Suppressor macrophage (primary cell): ENCODE measurements around the gene HMGB1.
"Not testable (repeated sequence)": the region's sequence is repeated elsewhere in the genome, so short reads cannot be mapped to it uniquely, and the experiment has no call there.

Source experiments
- DNase-seq, 4 experiments: peaks; one replicate each; pipeline ENCODE4 v3.0.0-alpha.2; 2020 to 2022

Gene HMGB1

GRCh38 chr13:30466358-30466714 is 600 bp upstream of the HMGB1 start:
- DNase-seq: no peak

GRCh38 chr13:30465343-30465592 is 468 bp downstream of the HMGB1 start:
- no peak for DNase-seq

- peak; percentile 78 to 92 (median 85) for DNase-seq
Observed at GRCh38 chr13:30464496-30465342, 1.0 kb downstream of the HMGB1 start.

GRCh38 chr13:30463787-30464495 is 1.8 kb downstream of the HMGB1 start:
- peak; percentile 49 to 68 (median 60) for DNase-seq

GRCh38 chr13:30461279-30462066 is 4.3 kb downstream of the HMGB1 start:
- peak in 2 of 4 experiments; percentile 30 to 40 for DNase-seq

- peak in 1 of 4 experiments; percentile 13 for DNase-seq
Observed at GRCh38 chr13:30457306-30457891, 8.3 kb downstream of the HMGB1 start.

GRCh38 chr13:30456290-30456689 is 9.4 kb downstream of the HMGB1 start:
- DNase-seq: no peak

- DNase-seq: no peak
Observed at GRCh38 chr13:30454991-30455390, 10.7 kb downstream of the HMGB1 start.

GRCh38 chr13:30453727-30454126 is 12.0 kb downstream of the HMGB1 start:
- DNase-seq: peak in 3 of 4 experiments; percentile 12 to 60 (median 46)

GRCh38 chr13:30451476-30451875 is 14.3 kb downstream of the HMGB1 start:
- not testable (repeated sequence) for DNase-seq

- no peak for DNase-seq
Observed at GRCh38 chr13:30450066-30450465, 15.7 kb downstream of the HMGB1 start.

- DNase-seq: no peak
Observed at GRCh38 chr13:30448441-30448840, 17.3 kb downstream of the HMGB1 start.

GRCh38 chr13:30446126-30446500 is 19.6 kb downstream of the HMGB1 start:
- no peak for DNase-seq

- DNase-seq: no peak
Observed at GRCh38 chr13:30443957-30444404, 21.8 kb downstream of the HMGB1 start.

GRCh38 chr13:30443491-30443890 is 22.2 kb downstream of the HMGB1 start:
- not testable (repeated sequence) for DNase-seq

GRCh38 chr13:30442926-30443325 is 22.8 kb downstream of the HMGB1 start:
- DNase-seq: no peak

GRCh38 chr13:30440910-30441703 is 24.6 kb downstream of the HMGB1 start:
- no peak for DNase-seq

GRCh38 chr13:30438286-30438685 is 27.4 kb downstream of the HMGB1 start:
- no peak for DNase-seq

GRCh38 chr13:30437177-30437576 is 28.6 kb downstream of the HMGB1 start:
- DNase-seq: no peak

GRCh38 chr13:30435911-30436451 is 29.8 kb downstream of the HMGB1 start:
- no peak for DNase-seq

- peak in 2 of 4 experiments; percentile 22 to 36 for DNase-seq
Observed at GRCh38 chr13:30431269-30431940, 34.3 kb downstream of the HMGB1 start.
